Measurements from ENCODE around the gene KRT26.

Gene KRT26

GRCh38 chr17:40730970-40731369 lies 41.0 kb downstream of the KRT26 start:
- Histone ChIP-seq H3K4me2 (ENCODE audit: low read length) (no peak overlapping the region), H4K20me1 (ENCODE audit: control insufficient read depth, insufficient read depth, low read depth, low read length) (no peaks in the 10 kb centered on the region), H3K9me3 (ENCODE audit: control insufficient read depth, insufficient read depth, low read length) (no peaks in the 10 kb centered on the region)

GRCh38 chr17:40727447-40728231 lies 44.4 kb downstream of the KRT26 start:
- Histone ChIP-seq H3K27ac (ENCODE audit: low read depth, low read length) (no peak overlapping the region), H3K4me2 (ENCODE audit: low read length) (no peak overlapping the region), H3K4me1 (ENCODE audit: control insufficient read depth, low read length) (peaks cover 4% of the 10 kb centered on the region), H3K79me2 (ENCODE audit: control insufficient read depth, low read length) (no peaks in the 10 kb centered on the region), H3K4me3 (ENCODE audit: low read length) (no peak overlapping the region), H3K9me2 (replicated peaks; ENCODE audit: control insufficient read depth, low read length) (no peaks in the 10 kb centered on the region), H4K20me1 (ENCODE audit: control insufficient read depth, insufficient read depth, low read depth, low read length) (no peaks in the 10 kb centered on the region), H3F3A (ENCODE audit: control insufficient read depth, insufficient read depth) (no peaks in the 10 kb centered on the region), H3K27me3 (ENCODE audit: control insufficient read depth, low read length) (peaks cover 6% of the 10 kb centered on the region; the same call in 1 of the 2 replicates), H3K36me3 (ENCODE audit: control insufficient read depth, low read length) (no peaks in the 10 kb centered on the region), H3K9me3 (ENCODE audit: control insufficient read depth, insufficient read depth, low read length) (no peaks in the 10 kb centered on the region)
- TF ChIP-seq CTCF (IDR thresholded peaks at IDR 0.05; ENCODE audit: low read depth, low read length, poor library complexity, severe bottlenecking) (no peak), EZH2phosphoT487 (IDR thresholded peaks at IDR 0.05; ENCODE audit: borderline replicate concordance, low read length) (no peak)

More at GRCh38 chr17:40730970-40731369, 41.0 kb downstream of the KRT26 start:
- Histone ChIP-seq H3K4me3 (ENCODE audit: low read length) (no peak overlapping the region), H3K27me3 (ENCODE audit: control insufficient read depth, low read length) (peaks cover 9% of the 10 kb centered on the region; the same call in 1 of the 2 replicates), H3K27ac (ENCODE audit: low read depth, low read length) (no peak overlapping the region), H3F3A (ENCODE audit: control insufficient read depth, insufficient read depth) (no peaks in the 10 kb centered on the region), H3K9me2 (replicated peaks; ENCODE audit: control insufficient read depth, low read length) (no peaks in the 10 kb centered on the region), H3K79me2 (ENCODE audit: control insufficient read depth, low read length) (no peaks in the 10 kb centered on the region), H3K36me3 (ENCODE audit: control insufficient read depth, low read length) (no peaks in the 10 kb centered on the region), H3K4me1 (ENCODE audit: control insufficient read depth, low read length) (peaks cover 4% of the 10 kb centered on the region)
- TF ChIP-seq EZH2phosphoT487 (IDR thresholded peaks at IDR 0.05; ENCODE audit: borderline replicate concordance, low read length) = no peak
- TF ChIP-seq CTCF (IDR thresholded peaks at IDR 0.05; ENCODE audit: low read depth, low read length, poor library complexity, severe bottlenecking) = no peak

GRCh38 chr17:40726919-40727318 lies 45.1 kb downstream of the KRT26 start:
- no peaks in the 10 kb centered on the region for H3K9me2 ChIP-seq (replicated peaks; ENCODE audit: control insufficient read depth, low read length)
- H3K4me1 ChIP-seq (ENCODE audit: control insufficient read depth, low read length) = peaks cover 4% of the 10 kb centered on the region
- no peaks in the 10 kb centered on the region for H3K36me3 ChIP-seq (ENCODE audit: control insufficient read depth, low read length)
- no peaks in the 10 kb centered on the region for H3K79me2 ChIP-seq (ENCODE audit: control insufficient read depth, low read length)
- no peak overlapping the region for H3K4me2 ChIP-seq (ENCODE audit: low read length)
- H3K27me3 ChIP-seq (ENCODE audit: control insufficient read depth, low read length) = peaks cover 12% of the 10 kb centered on the region; the same call in 1 of the 2 replicates
- TF ChIP-seq EZH2phosphoT487 (IDR thresholded peaks at IDR 0.05; ENCODE audit: borderline replicate concordance, low read length) = no peak
- TF ChIP-seq CTCF (IDR thresholded peaks at IDR 0.05; ENCODE audit: low read depth, low read length, poor library complexity, severe bottlenecking) = peak; percentile 28
- no peaks in the 10 kb centered on the region for H3F3A ChIP-seq (ENCODE audit: control insufficient read depth, insufficient read depth)
- H3K9me3 ChIP-seq (ENCODE audit: control insufficient read depth, insufficient read depth, low read length) = no peaks in the 10 kb centered on the region
- H3K27ac ChIP-seq (ENCODE audit: low read depth, low read length) = no peak overlapping the region
- H3K4me3 ChIP-seq (ENCODE audit: low read length) = no peak overlapping the region
- no peaks in the 10 kb centered on the region for H4K20me1 ChIP-seq (ENCODE audit: control insufficient read depth, insufficient read depth, low read depth, low read length)

Data from DOHH2 (cell line).